Measurements from ENCODE around the gene CEACAM8.
"Not testable (repeated sequence)": the region's sequence is repeated elsewhere in the genome, so short reads cannot be mapped to it uniquely, and the experiment has no call there.

Gene CEACAM8

GRCh38 chr19:42628411-42629140 lies 33.9 kb upstream of the CEACAM8 start:
- DNase-seq (ENCODE audit: low read depth) = no peak
- no peak for TF ChIP-seq MYC (IDR thresholded peaks at IDR 0.05; ENCODE audit: low read depth, low read length)
- H3K4me3 ChIP-seq (ENCODE audit: low read depth, low read length) = no peak overlapping the region

DNA sequence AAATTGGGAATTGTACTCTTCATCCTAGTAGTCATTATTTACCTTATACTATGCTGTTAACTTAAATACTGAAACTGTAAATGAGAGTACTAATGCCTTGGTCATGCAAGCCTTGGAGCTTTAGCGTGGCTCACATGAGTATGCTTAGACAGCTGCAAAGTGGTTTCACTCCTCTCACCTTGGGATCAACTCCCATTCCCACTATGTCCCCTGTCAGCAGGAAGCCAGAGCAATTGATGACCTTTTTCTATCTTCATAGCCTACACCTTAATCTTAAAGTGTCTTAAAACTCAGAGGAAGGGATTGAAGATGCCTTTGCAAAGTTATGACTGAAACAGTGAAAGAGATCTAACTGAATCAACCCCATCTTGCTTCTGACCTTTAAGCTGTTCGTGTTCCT lies 33.2 kb upstream of the CEACAM8 start:
- no peak for DNase-seq (ENCODE audit: low read depth)
- no peak overlapping the region for H3K4me3 ChIP-seq (ENCODE audit: low read depth, low read length)
- TF ChIP-seq POLR2A (IDR thresholded peaks at IDR 0.05; ENCODE audit: extremely low read depth, insufficient read length) (no peak), MYC (IDR thresholded peaks at IDR 0.05; ENCODE audit: low read depth, low read length) (no peak)
- TF ChIP-seq, protein P1, sequence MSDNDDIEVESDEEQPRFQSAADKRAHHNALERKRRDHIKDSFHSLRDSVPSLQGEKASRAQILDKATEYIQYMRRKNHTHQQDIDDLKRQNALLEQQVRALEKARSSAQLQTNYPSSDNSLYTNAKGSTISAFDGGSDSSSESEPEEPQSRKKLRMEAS (IDR thresholded peaks at IDR 0.05; ENCODE audit: low read depth, low read length) = no peak
- TF ChIP-seq, protein P2, sequence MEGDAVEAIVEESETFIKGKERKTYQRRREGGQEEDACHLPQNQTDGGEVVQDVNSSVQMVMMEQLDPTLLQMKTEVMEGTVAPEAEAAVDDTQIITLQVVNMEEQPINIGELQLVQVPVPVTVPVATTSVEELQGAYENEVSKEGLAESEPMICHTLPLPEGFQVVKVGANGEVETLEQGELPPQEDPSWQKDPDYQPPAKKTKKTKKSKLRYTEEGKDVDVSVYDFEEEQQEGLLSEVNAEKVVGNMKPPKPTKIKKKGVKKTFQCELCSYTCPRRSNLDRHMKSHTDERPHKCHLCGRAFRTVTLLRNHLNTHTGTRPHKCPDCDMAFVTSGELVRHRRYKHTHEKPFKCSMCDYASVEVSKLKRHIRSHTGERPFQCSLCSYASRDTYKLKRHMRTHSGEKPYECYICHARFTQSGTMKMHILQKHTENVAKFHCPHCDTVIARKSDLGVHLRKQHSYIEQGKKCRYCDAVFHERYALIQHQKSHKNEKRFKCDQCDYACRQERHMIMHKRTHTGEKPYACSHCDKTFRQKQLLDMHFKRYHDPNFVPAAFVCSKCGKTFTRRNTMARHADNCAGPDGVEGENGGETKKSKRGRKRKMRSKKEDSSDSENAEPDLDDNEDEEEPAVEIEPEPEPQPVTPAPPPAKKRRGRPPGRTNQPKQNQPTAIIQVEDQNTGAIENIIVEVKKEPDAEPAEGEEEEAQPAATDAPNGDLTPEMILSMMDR (IDR thresholded peaks at IDR 0.05; ENCODE audit: low read depth, low read length) = no peak

GRCh38 chr19:42626181-42626580 lies 31.5 kb upstream of the CEACAM8 start:
- no peak overlapping the region for H3K4me3 ChIP-seq (ENCODE audit: low read depth, low read length)
- no peak for TF ChIP-seq MYC (IDR thresholded peaks at IDR 0.05; ENCODE audit: low read depth, low read length)
- TF ChIP-seq, protein P2 (IDR thresholded peaks at IDR 0.05; ENCODE audit: low read depth, low read length) = no peak
- no peak for TF ChIP-seq POLR2A (IDR thresholded peaks at IDR 0.05; ENCODE audit: extremely low read depth, insufficient read length)
- TF ChIP-seq, protein P1 (IDR thresholded peaks at IDR 0.05; ENCODE audit: low read depth, low read length) = no peak
- DNase-seq (ENCODE audit: low read depth) = no peak

DNA sequence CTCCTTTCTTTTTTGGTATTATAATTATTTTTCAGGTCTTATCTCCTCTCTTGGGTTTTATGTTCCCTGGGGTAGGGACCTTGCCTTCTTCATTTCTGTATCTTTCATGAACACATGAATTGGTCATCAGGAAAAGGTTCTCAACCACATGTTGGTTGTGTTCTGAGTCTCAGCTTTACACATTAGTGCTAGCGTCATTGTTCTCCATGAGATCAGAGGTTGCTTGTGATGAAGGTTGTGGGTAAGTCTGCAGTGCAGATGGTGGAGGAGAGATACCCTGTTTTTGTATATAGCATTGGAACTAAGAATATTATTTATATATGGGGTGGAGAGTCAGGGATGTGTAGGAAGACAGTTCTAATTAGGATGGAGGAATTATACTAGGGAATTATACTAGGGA lies 24.5 kb upstream of the CEACAM8 start:
- DNase-seq (ENCODE audit: low read depth) = no peak
- no peak overlapping the region for H3K4me3 ChIP-seq (ENCODE audit: low read depth, low read length)
- TF ChIP-seq, protein P2 (IDR thresholded peaks at IDR 0.05; ENCODE audit: low read depth, low read length) = no peak
- TF ChIP-seq POLR2A (IDR thresholded peaks at IDR 0.05; ENCODE audit: extremely low read depth, insufficient read length) = no peak
- TF ChIP-seq MYC (IDR thresholded peaks at IDR 0.05; ENCODE audit: low read depth, low read length) = no peak
- TF ChIP-seq, protein P1 (IDR thresholded peaks at IDR 0.05; ENCODE audit: low read depth, low read length) = no peak

DNA sequence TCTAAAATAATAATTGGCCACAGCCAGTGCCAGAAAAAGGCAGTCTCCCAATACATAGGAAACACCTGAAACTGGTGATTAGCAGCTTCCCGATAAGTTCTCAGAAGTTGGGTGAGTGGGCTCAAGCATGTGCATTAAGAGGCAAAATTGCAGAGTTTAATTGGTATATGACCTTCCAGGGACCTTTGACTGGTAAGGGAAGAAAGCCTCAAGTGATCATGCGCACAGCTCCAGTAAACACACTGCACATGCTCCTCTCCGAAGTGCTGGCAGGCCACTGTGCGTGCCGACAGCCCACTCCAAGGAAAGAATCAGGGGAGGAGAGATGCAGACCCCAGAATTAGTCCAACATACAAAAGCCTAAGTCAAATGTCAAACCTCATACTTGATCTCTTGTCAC lies 18.9 kb upstream of the CEACAM8 start:
- TF ChIP-seq, protein P1 (IDR thresholded peaks at IDR 0.05; ENCODE audit: low read depth, low read length) = no peak
- TF ChIP-seq POLR2A (IDR thresholded peaks at IDR 0.05; ENCODE audit: extremely low read depth, insufficient read length) (no peak), MYC (IDR thresholded peaks at IDR 0.05; ENCODE audit: low read depth, low read length) (no peak)
- TF ChIP-seq, protein P2 (IDR thresholded peaks at IDR 0.05; ENCODE audit: low read depth, low read length) = no peak
- no peak overlapping the region for H3K4me3 ChIP-seq (ENCODE audit: low read depth, low read length)
- DNase-seq (ENCODE audit: low read depth) = no peak

GRCh38 chr19:42610401-42610915 lies 15.7 kb upstream of the CEACAM8 start:
- DNase-seq (ENCODE audit: low read depth); H3K4me3 ChIP-seq (ENCODE audit: low read depth, low read length): not testable (repeated sequence)
